ENCODE measurements around the gene TAS2R8. TPM values are rescaled to one million over a fixed set of nuclear protein-coding genes. Genes with fewer than 3 reads are reported as not detected.

Gene TAS2R8
- total and polyA plus RNA-seq, 9 donors: 0.04 TPM; not detected in 8

GRCh38 chr12:10759657-10760056 lies 47.4 kb downstream of the TAS2R8 start:
- no peak for DNase-seq
- Histone ChIP-seq H3K4me1 (ENCODE audit: control insufficient read depth, insufficient read depth, low read length) (no peaks in the 10 kb centered on the region), H3K27ac (ENCODE audit: low read length) (no peak overlapping the region), H3K4me3 (ENCODE audit: low read length) (no peak overlapping the region), H3K27me3 (ENCODE audit: control insufficient read depth, insufficient read depth, low read length) (no peaks in the 10 kb centered on the region), H3K9me3 (replicated peaks; ENCODE audit: control insufficient read depth, low read depth, low read length) (peaks cover 8% of the 10 kb centered on the region), H3K36me3 (ENCODE audit: control insufficient read depth, insufficient read depth, low read length) (no peaks in the 10 kb centered on the region)
- WGBS (ENCODE audit: insufficient coverage): no CpG with 5 or more reads among the region's 2 CpGs

GRCh38 chr12:10756194-10756593 lies 50.9 kb downstream of the TAS2R8 start:
- DNase-seq: no peak
- H3K4me3 ChIP-seq (ENCODE audit: low read length): no peak overlapping the region
- H3K27me3 ChIP-seq (ENCODE audit: control insufficient read depth, insufficient read depth, low read length): no peaks in the 10 kb centered on the region
- 83% methylated on average over 1 of the region's 4 CpGs for WGBS (ENCODE audit: insufficient coverage)
- no peaks in the 10 kb centered on the region for H3K36me3 ChIP-seq (ENCODE audit: control insufficient read depth, insufficient read depth, low read length)
- H3K27ac ChIP-seq (ENCODE audit: low read length): no peak overlapping the region
- H3K4me1 ChIP-seq (ENCODE audit: control insufficient read depth, insufficient read depth, low read length): no peaks in the 10 kb centered on the region
- H3K9me3 ChIP-seq (replicated peaks; ENCODE audit: control insufficient read depth, low read depth, low read length): peaks cover 8% of the 10 kb centered on the region

Other genes with a start within 250 kb of the TAS2R8 start
- gene MAGOHB, start 193.7 kb downstream of the TAS2R8 start, total RNA-seq: 24.7 TPM
- gene MAGOHB, start 193.7 kb downstream of the TAS2R8 start, polyA plus RNA-seq (ENCODE audit: insufficient read depth in 1 of 8, insufficient read length in 8 of 8, low replicate concordance in 1 of 8): 10 to 100 TPM; 23.7 to 37.9 (median 27.8) TPM
- gene STYK1, start 133.2 kb downstream of the TAS2R8 start, total RNA-seq: not detected
- under 1 TPM in 4 of 8 donors, not detected in 4; 0.10 to 0.39 (median 0.13) TPM for gene STYK1, start 133.2 kb downstream of the TAS2R8 start, polyA plus RNA-seq (ENCODE audit: insufficient read depth in 1 of 8, insufficient read length in 8 of 8, low replicate concordance in 1 of 8)
- 156 TPM for gene YBX3, start 84.0 kb downstream of the TAS2R8 start, total RNA-seq
- gene YBX3, start 84.0 kb downstream of the TAS2R8 start, polyA plus RNA-seq (ENCODE audit: insufficient read depth in 1 of 8, insufficient read length in 8 of 8, low replicate concordance in 1 of 8): 1,000 to 10,000 TPM in 1 of 8 donors, 100 to 1,000 TPM in 7; 466 to 1,043 (median 809) TPM
- not detected for gene TAS2R7, start 4.7 kb downstream of the TAS2R8 start, total RNA-seq
- not detected for gene TAS2R7, start 4.7 kb downstream of the TAS2R8 start, polyA plus RNA-seq (ENCODE audit: insufficient read depth in 1 of 8, insufficient read length in 8 of 8, low replicate concordance in 1 of 8)
- gene TAS2R9, start 2.9 kb upstream of the TAS2R8 start, total RNA-seq: not detected
- not detected for gene TAS2R9, start 2.9 kb upstream of the TAS2R8 start, polyA plus RNA-seq (ENCODE audit: insufficient read depth in 1 of 8, insufficient read length in 8 of 8, low replicate concordance in 1 of 8)
- 0.71 TPM for gene TAS2R10, start 19.1 kb upstream of the TAS2R8 start, total RNA-seq
- gene TAS2R10, start 19.1 kb upstream of the TAS2R8 start, polyA plus RNA-seq (ENCODE audit: insufficient read depth in 1 of 8, insufficient read length in 8 of 8, low replicate concordance in 1 of 8): 1 to 10 TPM in 2 of 8 donors, under 1 TPM in 6; 0.27 to 1.1 (median 0.78) TPM
- gene PRR4, start 42.2 kb upstream of the TAS2R8 start, total RNA-seq: 4.8 TPM
- gene PRR4, start 42.2 kb upstream of the TAS2R8 start, polyA plus RNA-seq (ENCODE audit: insufficient read depth in 1 of 8, insufficient read length in 8 of 8, low replicate concordance in 1 of 8): 1 to 10 TPM; 2.3 to 6.3 (median 3.3) TPM
- 24.7 TPM for gene PRH1, start 77.0 kb upstream of the TAS2R8 start, total RNA-seq
- gene PRH1, start 77.0 kb upstream of the TAS2R8 start, polyA plus RNA-seq (ENCODE audit: insufficient read depth in 1 of 8, insufficient read length in 8 of 8, low replicate concordance in 1 of 8): 10 to 100 TPM in 1 of 8 donors, 1 to 10 TPM in 7; 5.5 to 10.6 (median 8.0) TPM
- gene TAS2R13, start 102.3 kb upstream of the TAS2R8 start, total RNA-seq: 1.5 TPM
- under 1 TPM in 3 of 8 donors, not detected in 5; 0.10 to 0.16 (median 0.15) TPM for gene TAS2R13, start 102.3 kb upstream of the TAS2R8 start, polyA plus RNA-seq (ENCODE audit: insufficient read depth in 1 of 8, insufficient read length in 8 of 8, low replicate concordance in 1 of 8)
- not detected for gene PRH2, start 122.0 kb upstream of the TAS2R8 start, total RNA-seq
- under 1 TPM in 3 of 8 donors, not detected in 5; 0.27 to 0.49 (median 0.35) TPM for gene PRH2, start 122.0 kb upstream of the TAS2R8 start, polyA plus RNA-seq (ENCODE audit: insufficient read depth in 1 of 8, insufficient read length in 8 of 8, low replicate concordance in 1 of 8)
- gene TAS2R14, start 132.0 kb upstream of the TAS2R8 start, total RNA-seq: 2.5 TPM
- gene TAS2R14, start 132.0 kb upstream of the TAS2R8 start, polyA plus RNA-seq (ENCODE audit: insufficient read depth in 1 of 8, insufficient read length in 8 of 8, low replicate concordance in 1 of 8): 1 to 10 TPM; 1.7 to 6.4 (median 2.6) TPM
- gene TAS2R50, start 179.6 kb upstream of the TAS2R8 start, total RNA-seq: 1.6 TPM
- under 1 TPM in 1 of 8 donors, not detected in 7; 0.16 TPM for gene TAS2R50, start 179.6 kb upstream of the TAS2R8 start, polyA plus RNA-seq (ENCODE audit: insufficient read depth in 1 of 8, insufficient read length in 8 of 8, low replicate concordance in 1 of 8)
- 2.5 TPM for gene TAS2R20, start 191.0 kb upstream of the TAS2R8 start, total RNA-seq
- 1 to 10 TPM in 3 of 8 donors, under 1 TPM in 5; 0.51 to 2.5 (median 0.91) TPM for gene TAS2R20, start 191.0 kb upstream of the TAS2R8 start, polyA plus RNA-seq (ENCODE audit: insufficient read depth in 1 of 8, insufficient read length in 8 of 8, low replicate concordance in 1 of 8)
- gene TAS2R19, start 215.3 kb upstream of the TAS2R8 start, total RNA-seq: 3.6 TPM
- 1 to 10 TPM in 6 of 8 donors, under 1 TPM in 2; 0.58 to 1.9 (median 1.2) TPM for gene TAS2R19, start 215.3 kb upstream of the TAS2R8 start, polyA plus RNA-seq (ENCODE audit: insufficient read depth in 1 of 8, insufficient read length in 8 of 8, low replicate concordance in 1 of 8)
- gene TAS2R31, start 224.1 kb upstream of the TAS2R8 start, total RNA-seq: 5.5 TPM
- gene TAS2R31, start 224.1 kb upstream of the TAS2R8 start, polyA plus RNA-seq (ENCODE audit: insufficient read depth in 1 of 8, insufficient read length in 8 of 8, low replicate concordance in 1 of 8): 1 to 10 TPM in 2 of 8 donors, under 1 TPM in 6; 0.53 to 1.8 (median 0.65) TPM